GM23338 (cell line): ENCODE results near the gene NADK2. TPM values are rescaled to one million over a fixed set of nuclear protein-coding genes. Genes with fewer than 3 reads are reported as not detected.

ENCODE experiments used
- ATAC-seq: fragments of 200-7000 bp; cut with Tn5 transposase; 3 replicates; pipeline ENCODE4 v1.9.1; 2020
- DNase-seq: peaks from one replicate; pipeline ENCODE4 v3.0.0-alpha.2; 2015; ENCODE audit warnings: low spot score
- H2AFZ ChIP-seq: fragments of 200-600 bp; sonication (generic); 2 replicates; pipeline ENCODE4 v1.8.0; 2016; ENCODE audit warnings: antibody characterized with exemption, mild to moderate bottlenecking, moderate library complexity
- H3F3A ChIP-seq: fragments of 200-600 bp; sonication (generic); replicated peaks from 2 replicates; pipeline ENCODE4 v1.8.0; 2017; ENCODE audit warnings: antibody characterized with exemption, mixed run types, low read depth
- H3K27ac ChIP-seq: fragments of 200-600 bp; sonication (generic); 2 replicates; pipeline ENCODE4 v1.6.1; 2016; ENCODE audit warnings: low read depth
- H3K27me3 ChIP-seq: fragments of 200-600 bp; sonication (generic); 2 replicates; pipeline ENCODE4 v1.8.0; 2016; ENCODE audit warnings: mild to moderate bottlenecking, mixed run types, moderate library complexity; ENCODE audit not compliant: insufficient read depth
- H3K36me3 ChIP-seq: fragments of 200-600 bp; sonication (generic); 2 replicates; pipeline ENCODE4 v1.8.0; 2016; ENCODE audit warnings: mild to moderate bottlenecking; ENCODE audit not compliant: insufficient read depth
- H3K4me1 ChIP-seq: fragments of 200-600 bp; sonication (generic); 2 replicates; pipeline ENCODE4 v1.8.0; 2016; ENCODE audit warnings: mild to moderate bottlenecking, moderate library complexity; ENCODE audit not compliant: insufficient read depth
- H3K4me2 ChIP-seq: fragments of 200-600 bp; sonication (generic); 2 replicates; pipeline ENCODE4 v1.7.1; 2017; ENCODE audit warnings: mixed run types
- H3K4me3 ChIP-seq: fragments of 200-600 bp; sonication (generic); 2 replicates; pipeline ENCODE4 v1.6.1; 2016; ENCODE audit warnings: mixed run types
- H3K79me2 ChIP-seq: fragments of 200-600 bp; sonication (generic); replicated peaks from 2 replicates; pipeline ENCODE4 v1.8.0; 2017; ENCODE audit warnings: mild to moderate bottlenecking; ENCODE audit not compliant: insufficient read depth
- H3K9me2 ChIP-seq: fragments of 200-600 bp; sonication (generic); 2 replicates; pipeline ENCODE4 v1.8.0; 2017; ENCODE audit not compliant: insufficient read depth
- H4K20me1 ChIP-seq: fragments of 200-600 bp; sonication (generic); replicated peaks from 2 replicates; pipeline ENCODE4 v1.8.0; 2017; ENCODE audit warnings: mild to moderate bottlenecking; ENCODE audit not compliant: insufficient read depth
- H3K27ac Mint-ChIP-seq: 2 replicates; pipeline ENCODE4 v1.8.0; 2020; ENCODE audit warnings: inconsistent platforms, mild to moderate bottlenecking, moderate library complexity, mixed read lengths
- H3K27me3 Mint-ChIP-seq: 3 replicates; pipeline ENCODE4 v1.8.0; 2022; ENCODE audit warnings: low read depth, mild to moderate bottlenecking, moderate library complexity, mixed read lengths, inconsistent platforms; ENCODE audit not compliant: insufficient read depth, poor library complexity
- H3K36me3 Mint-ChIP-seq: 3 replicates; pipeline ENCODE4 v1.8.0; 2021; ENCODE audit warnings: low read depth, mild to moderate bottlenecking, inconsistent platforms, moderate library complexity, mixed read lengths
- H3K4me1 Mint-ChIP-seq: 3 replicates; pipeline ENCODE4 v1.8.0; 2020; ENCODE audit warnings: mild to moderate bottlenecking, inconsistent platforms, mixed read lengths
- H3K4me3 Mint-ChIP-seq: 3 replicates; pipeline ENCODE4 v1.8.0; 2021; ENCODE audit warnings: moderate library complexity, mild to moderate bottlenecking, inconsistent platforms, mixed read lengths
- H3K9me3 Mint-ChIP-seq: 3 replicates; pipeline ENCODE4 v1.8.0; 2020; ENCODE audit warnings: moderate library complexity, mild to moderate bottlenecking, inconsistent platforms, mixed read lengths
- CREB1 ChIP-seq: fragments of 250-450 bp; sonication (Bioruptor Pico); IDR thresholded peaks from 2 replicates; pipeline ENCODE4 v1.5.0; 2020; ENCODE audit warnings: low read depth, mild to moderate bottlenecking, moderate library complexity
- CTCF ChIP-seq, 2 experiments: fragments of 200-600 bp in 1 of 2; sonication (generic) in 1 of 2; conservative IDR thresholded peaks; 2 replicates each; pipeline versions ENCODE4 v1.5.1 to v1.6.1; 2016 to 2017; ENCODE audit warnings: antibody characterized with exemption in 2 of 2, low read depth in 2 of 2, mild to moderate bottlenecking in 2 of 2, moderate library complexity in 1 of 2
- ETS1 ChIP-seq: IDR thresholded peaks from 2 replicates; pipeline ENCODE4 v1.6.1; 2016; ENCODE audit warnings: antibody characterized with exemption
- EZH2 ChIP-seq: fragments of 200-600 bp; sonication (generic); IDR thresholded peaks from one replicate; pipeline ENCODE4 v1.8.0; 2017; ENCODE audit warnings: antibody characterized with exemption, mild to moderate bottlenecking, low read depth; ENCODE audit not compliant: unreplicated experiment
- EZH2phosphoT487 ChIP-seq: fragments of 200-600 bp; sonication (generic); IDR thresholded peaks from one replicate; pipeline ENCODE4 v1.8.1; 2018; ENCODE audit warnings: antibody characterized with exemption; ENCODE audit not compliant: unreplicated experiment
- JUNB ChIP-seq: IDR thresholded peaks from one replicate; pipeline ENCODE4 v1.6.1; 2016; ENCODE audit warnings: antibody characterized with exemption; ENCODE audit not compliant: unreplicated experiment
- NANOG ChIP-seq: IDR thresholded peaks from 2 replicates; pipeline ENCODE4 v1.6.1; 2016; ENCODE audit warnings: antibody characterized with exemption, borderline replicate concordance
- POLR2AphosphoS5 ChIP-seq: IDR thresholded peaks from 2 replicates; pipeline ENCODE4 v1.6.1; 2016; ENCODE audit warnings: antibody characterized with exemption, low read depth
- REST ChIP-seq: IDR thresholded peaks from one replicate; pipeline ENCODE4 v1.6.1; 2018; ENCODE audit warnings: antibody characterized with exemption; ENCODE audit not compliant: unreplicated experiment
- STAT1 ChIP-seq: IDR thresholded peaks from one replicate; pipeline ENCODE4 v1.6.1; 2016; ENCODE audit warnings: antibody characterized with exemption; ENCODE audit not compliant: unreplicated experiment
- ZNF114 ChIP-seq: fragments of 250-450 bp; sonication (Bioruptor Pico); IDR thresholded peaks from 2 replicates; pipeline ENCODE4 v1.5.0; 2020; ENCODE audit warnings: mild to moderate bottlenecking, moderate library complexity
- ZNF331 ChIP-seq: fragments of 250-450 bp; sonication (Bioruptor Pico); IDR thresholded peaks from 2 replicates; pipeline ENCODE4 v1.5.0; 2020; ENCODE audit warnings: low read depth, mild to moderate bottlenecking, moderate library complexity
- ZNF462 ChIP-seq: fragments of 250-450 bp; sonication (Bioruptor Pico); IDR thresholded peaks from 2 replicates; pipeline ENCODE4 v1.5.0; 2020; ENCODE audit warnings: mild to moderate bottlenecking, moderate library complexity
- polyA plus RNA-seq: library from polyadenylated mRNA; unstranded; fragments of >200 nt; fragmentation: Nextera tagmentation; extraction: Ambion mirVana; gene quantifications from 2 replicates; pipeline ENCODE4 v1.2.1, GENCODE V29; 2016
- total RNA-seq: library from RNA; depleted of rRNA; stranded (reverse); fragments of >200 nt; shearing (Covaris generic); gene quantifications from 2 replicates; pipeline ENCODE4 v1.2.3, GENCODE V29; 2014

Gene NADK2
- total and polyA plus RNA-seq, 2 experiments from 2014 or later = 4.5 to 16.0 TPM

GRCh38 chr5:36252722-36253365 is 11.1 kb upstream of the NADK2 start:
- Histone ChIP-seq H3K36me3 (no peaks in the 10 kb centered on the region), H4K20me1 (no peaks in the 10 kb centered on the region), H3F3A (no peaks in the 10 kb centered on the region), H3K4me3 (no peak overlapping the region), H3K4me2 (no peak overlapping the region), H3K9me2 (no peaks in the 10 kb centered on the region), H3K27me3 (no peaks in the 10 kb centered on the region), H2AFZ (no peak overlapping the region), H3K27ac (no peak overlapping the region), H3K79me2 (no peaks in the 10 kb centered on the region), H3K4me1 (no peaks in the 10 kb centered on the region)
- no peak overlapping the region for H3K4me3 Mint-ChIP-seq
- H3K27me3 Mint-ChIP-seq = no peaks in the 10 kb centered on the region
- H3K9me3 Mint-ChIP-seq = no peaks in the 10 kb centered on the region
- ATAC-seq (no peak), DNase-seq (no peak)
- TF ChIP-seq JUNB (no peak), EZH2 (no peak), POLR2AphosphoS5 (no peak), ZNF114 (no peak), ZNF462 (no peak), NANOG (no peak), ETS1 (no peak), EZH2phosphoT487 (no peak), CTCF (conservative IDR thresholded peaks at IDR 0.05; ENCODE audit: low read depth in 2 of 2) (no peak), CREB1 (CRISPR knock-in tag) (no peak), ZNF331 (CRISPR knock-in tag) (no peak), STAT1 (no peak), REST (no peak)
- no peaks in the 10 kb centered on the region for H3K36me3 Mint-ChIP-seq
- no peak overlapping the region for H3K27ac Mint-ChIP-seq
- H3K4me1 Mint-ChIP-seq = peaks cover 3% of the 10 kb centered on the region; the same call in 2 of the 3 replicates
